HG03575 (cell line): ENCODE results near the gene PTPN18.
"Not testable (repeated sequence)": the region's sequence is repeated elsewhere in the genome, so short reads cannot be mapped to it uniquely, and the experiment has no call there.

Experiments
- ATAC-seq: cut with Tn5 transposase; IDR thresholded peaks from one replicate; pipeline ENCODE4 v1.9.1; 2021; ENCODE audit not compliant: unreplicated experiment, insufficient number of reproducible peaks, low FRiP score; ENCODE audit errors: extremely low read depth

The PTPN18 gene

DNA sequence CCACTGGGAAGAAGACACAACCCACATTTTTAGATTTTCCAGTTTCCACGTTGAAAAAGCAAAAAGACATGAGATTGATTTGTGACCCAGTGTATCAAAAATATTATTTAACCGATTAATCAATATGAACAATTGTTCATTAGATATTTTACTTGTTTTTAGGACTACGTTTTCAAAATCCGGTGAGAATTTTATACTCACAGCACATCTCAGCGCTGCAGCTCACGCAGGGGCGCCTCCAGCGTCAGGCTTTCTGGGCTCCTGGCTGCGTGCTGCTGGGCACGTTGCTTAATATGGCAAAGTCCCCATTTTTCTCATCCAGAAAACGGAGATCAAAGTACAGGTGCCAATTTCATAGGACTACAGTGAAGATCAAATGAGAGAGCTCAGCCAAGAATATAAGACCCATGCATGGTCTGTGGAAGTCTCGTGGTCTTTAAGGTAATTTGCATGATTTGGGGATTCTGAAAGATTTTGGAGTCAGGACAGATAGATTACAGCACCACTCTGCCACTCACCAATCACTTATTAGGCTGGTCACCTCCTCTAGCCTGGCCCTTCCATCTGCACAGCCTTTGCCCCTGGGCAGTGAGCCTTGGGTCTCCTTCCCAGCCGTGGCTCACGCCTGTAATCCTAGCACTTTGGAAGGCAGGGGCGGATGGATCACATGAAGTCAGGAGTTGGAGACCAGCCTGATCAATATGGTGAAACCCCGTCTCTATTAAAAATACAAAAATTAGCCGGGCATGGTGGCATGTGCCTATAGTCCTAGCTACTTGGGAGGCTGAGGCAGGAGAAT lies 36.2 kb downstream of the PTPN18 start:
- ATAC-seq: no peak

GRCh38 chr2:130393318-130393910 lies 37.6 kb downstream of the PTPN18 start:
- no peak for ATAC-seq

- not testable (repeated sequence) for ATAC-seq
These were observed 50.4 kb downstream of the PTPN18 start for GRCh38 chr2:130406280-130406679.

GRCh38 chr2:130416693-130417092 lies 60.8 kb downstream of the PTPN18 start:
- not testable (repeated sequence) for ATAC-seq

- not testable (repeated sequence) for ATAC-seq
These were observed 63.0 kb downstream of the PTPN18 start for GRCh38 chr2:130418845-130419244.
